OCI-LY3 (cell line): ENCODE measurements around the gene TRANK1.

Source experiments
- H2AFZ ChIP-seq: fragments of 200-600, 300-600 bp; shearing (Covaris generic); 2 replicates; pipeline ENCODE4 v1.6.0; 2014; ENCODE audit warnings: antibody characterized with exemption, low read depth, low read length
- H3K27ac ChIP-seq: fragments of 200-600, 300-600 bp; sonication (generic); 2 replicates; pipeline ENCODE4 v1.5.1; 2014; ENCODE audit warnings: mild to moderate bottlenecking, low read length, moderate library complexity, mixed read lengths
- H3K27me3 ChIP-seq: fragments of 200-600, 300-600 bp; sonication (generic); 2 replicates; pipeline ENCODE4 v1.6.1; 2014; ENCODE audit warnings: low read depth, low read length, mixed read lengths
- H3K36me3 ChIP-seq: fragments of 200-600, 300-600 bp; sonication (generic); replicated peaks from 2 replicates; pipeline ENCODE3; 2014; ENCODE audit warnings: low read depth, low read length, mixed read lengths
- H3K4me1 ChIP-seq: fragments of 300-600, 200-600 bp; sonication (generic); 2 replicates; pipeline ENCODE4 v1.6.1; 2014; ENCODE audit warnings: low read length, mixed read lengths
- H3K4me2 ChIP-seq: fragments of 200-600, 300-600 bp; sonication (generic); 2 replicates; pipeline ENCODE4 v1.6.1; 2014; ENCODE audit warnings: low read length, mixed read lengths
- H3K4me3 ChIP-seq: fragments of 300-600, 200-600 bp; sonication (generic); 2 replicates; pipeline ENCODE4 v1.5.1; 2014; ENCODE audit warnings: antibody characterized with exemption, mild to moderate bottlenecking, low read length, moderate library complexity
- H3K79me2 ChIP-seq: fragments of 300-600, 200-600 bp; shearing (Covaris generic); 2 replicates; pipeline ENCODE4 v1.6.1; 2014; ENCODE audit warnings: mild to moderate bottlenecking, low read length, mixed read lengths
- H3K9ac ChIP-seq: fragments of 300-600, 200-600 bp; shearing (Covaris generic); 2 replicates; pipeline ENCODE4 v1.6.0; 2014; ENCODE audit warnings: mild to moderate bottlenecking, low read length, moderate library complexity
- H3K9me3 ChIP-seq: fragments of 200-600, 300-600 bp; shearing (Covaris generic); 2 replicates; pipeline ENCODE4 v1.6.1; 2014; ENCODE audit warnings: low read length, mixed read lengths; ENCODE audit not compliant: insufficient read depth
- H4K20me1 ChIP-seq: fragments of 200-600, 300-600 bp; sonication (generic); 2 replicates; pipeline ENCODE4 v1.6.1; 2016; ENCODE audit warnings: low read length, mixed read lengths; ENCODE audit not compliant: insufficient read depth
- EZH2phosphoT487 ChIP-seq: fragments of 200-600 bp; shearing (Covaris generic); IDR thresholded peaks from 2 replicates; pipeline ENCODE4 v1.6.1; 2018; ENCODE audit warnings: antibody characterized with exemption, mixed run types, low read depth
- TF ChIP-seq, protein P1 (sequence below): fragments of 200-600, 300-600 bp; sonication (generic); IDR thresholded peaks from 2 replicates; pipeline ENCODE4 v1.5.1; 2014; ENCODE audit warnings: antibody characterized with exemption, low read length, low read depth

Gene TRANK1

DNA sequence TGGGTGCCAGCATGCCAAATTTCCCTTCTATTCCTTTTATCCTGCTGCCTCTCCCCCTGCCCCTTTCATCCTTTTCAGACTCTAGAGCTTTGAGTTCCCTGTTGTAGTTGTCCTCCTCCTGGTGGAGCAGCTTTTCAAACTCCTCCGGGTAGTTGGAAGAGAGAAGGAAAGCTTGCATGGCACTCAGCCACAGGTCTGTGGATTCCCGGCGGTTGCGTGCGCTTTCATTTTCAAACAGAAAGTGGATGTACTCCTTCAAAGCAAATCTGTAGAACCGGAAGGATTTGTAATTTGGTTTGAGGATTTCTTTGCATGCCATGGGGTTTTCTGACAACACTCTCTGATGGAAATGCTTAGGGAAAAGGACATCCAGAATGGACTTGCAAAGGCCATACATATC, 112.4 kb downstream of the TRANK1 start:
- no peaks in the 10 kb centered on the region for H3K79me2 ChIP-seq
- H3K4me3 ChIP-seq = no peak overlapping the region
- no peak overlapping the region for H2AFZ ChIP-seq
- H4K20me1 ChIP-seq = 0 out of 2 replicates have a peak, but pooled peaks cover 4% of the 10 kb centered on the region
- no peak overlapping the region for H3K27ac ChIP-seq
- peaks cover 41% of the 10 kb centered on the region for H3K36me3 ChIP-seq
- no peak overlapping the region for H3K4me2 ChIP-seq
- H3K27me3 ChIP-seq = no peaks in the 10 kb centered on the region
- TF ChIP-seq, protein P1, sequence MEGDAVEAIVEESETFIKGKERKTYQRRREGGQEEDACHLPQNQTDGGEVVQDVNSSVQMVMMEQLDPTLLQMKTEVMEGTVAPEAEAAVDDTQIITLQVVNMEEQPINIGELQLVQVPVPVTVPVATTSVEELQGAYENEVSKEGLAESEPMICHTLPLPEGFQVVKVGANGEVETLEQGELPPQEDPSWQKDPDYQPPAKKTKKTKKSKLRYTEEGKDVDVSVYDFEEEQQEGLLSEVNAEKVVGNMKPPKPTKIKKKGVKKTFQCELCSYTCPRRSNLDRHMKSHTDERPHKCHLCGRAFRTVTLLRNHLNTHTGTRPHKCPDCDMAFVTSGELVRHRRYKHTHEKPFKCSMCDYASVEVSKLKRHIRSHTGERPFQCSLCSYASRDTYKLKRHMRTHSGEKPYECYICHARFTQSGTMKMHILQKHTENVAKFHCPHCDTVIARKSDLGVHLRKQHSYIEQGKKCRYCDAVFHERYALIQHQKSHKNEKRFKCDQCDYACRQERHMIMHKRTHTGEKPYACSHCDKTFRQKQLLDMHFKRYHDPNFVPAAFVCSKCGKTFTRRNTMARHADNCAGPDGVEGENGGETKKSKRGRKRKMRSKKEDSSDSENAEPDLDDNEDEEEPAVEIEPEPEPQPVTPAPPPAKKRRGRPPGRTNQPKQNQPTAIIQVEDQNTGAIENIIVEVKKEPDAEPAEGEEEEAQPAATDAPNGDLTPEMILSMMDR = no peak
- TF ChIP-seq EZH2phosphoT487 = no peak
- no peaks in the 10 kb centered on the region for H3K9me3 ChIP-seq
- no peaks in the 10 kb centered on the region for H3K4me1 ChIP-seq
- no peak overlapping the region for H3K9ac ChIP-seq

DNA sequence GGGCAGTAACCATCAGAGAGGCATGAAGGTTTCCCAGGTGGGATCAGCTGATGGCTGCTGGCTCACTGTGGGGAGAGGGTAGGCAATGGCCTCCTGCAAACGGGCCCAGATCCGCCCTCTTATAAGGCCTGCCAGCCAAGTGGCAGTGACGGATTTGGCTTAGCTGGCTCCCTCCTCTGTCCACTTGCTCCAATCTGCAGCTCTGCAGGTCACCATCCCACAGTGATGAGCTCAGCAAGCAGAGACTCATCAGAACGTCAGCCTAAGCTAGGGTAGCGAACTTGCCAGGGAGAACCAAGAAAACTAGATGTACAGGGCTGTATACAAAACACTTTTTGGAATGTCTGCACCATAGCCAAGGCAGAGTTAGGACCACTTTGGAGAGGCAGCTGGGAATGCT, 117.7 kb downstream of the TRANK1 start:
- H3K27ac ChIP-seq = no peak overlapping the region
- H3K27me3 ChIP-seq = no peaks in the 10 kb centered on the region
- no peak overlapping the region for H3K9ac ChIP-seq
- H2AFZ ChIP-seq = no peak overlapping the region
- H3K4me2 ChIP-seq = no peak overlapping the region
- no peak for TF ChIP-seq EZH2phosphoT487
- TF ChIP-seq, protein P1 = no peak
- H3K79me2 ChIP-seq = no peaks in the 10 kb centered on the region
- H4K20me1 ChIP-seq = 0 out of 2 replicates have a peak, but pooled peaks cover 4% of the 10 kb centered on the region
- H3K4me3 ChIP-seq = no peak overlapping the region
- no peaks in the 10 kb centered on the region for H3K4me1 ChIP-seq
- no peaks in the 10 kb centered on the region for H3K9me3 ChIP-seq
- H3K36me3 ChIP-seq = peaks cover 39% of the 10 kb centered on the region

DNA sequence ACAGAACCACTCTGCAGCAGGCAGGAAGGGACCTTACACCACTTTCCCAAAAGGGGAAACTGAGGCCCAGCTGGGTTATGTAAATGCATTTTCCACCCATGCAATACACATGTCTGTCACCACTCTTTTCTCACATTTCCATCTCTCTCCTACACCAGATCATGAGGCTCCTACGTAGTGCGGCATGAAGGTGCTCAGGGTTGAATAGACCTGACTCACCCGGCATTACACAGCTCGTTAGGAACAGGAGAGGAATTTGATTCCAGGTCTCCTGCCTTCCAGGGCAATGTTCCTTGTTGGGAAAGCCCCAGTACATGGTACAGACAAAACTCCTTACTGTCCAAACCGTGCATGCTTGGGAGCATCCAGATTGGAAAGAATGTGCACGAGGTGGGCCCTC, 118.6 kb downstream of the TRANK1 start:
- no peak overlapping the region for H3K27ac ChIP-seq
- TF ChIP-seq EZH2phosphoT487 = no peak
- TF ChIP-seq, protein P1 = no peak
- no peaks in the 10 kb centered on the region for H3K4me1 ChIP-seq
- H3K4me2 ChIP-seq = no peak overlapping the region
- H3K36me3 ChIP-seq = peaks cover 31% of the 10 kb centered on the region
- no peaks in the 10 kb centered on the region for H3K9me3 ChIP-seq
- H4K20me1 ChIP-seq = 0 out of 2 replicates have a peak, but pooled peaks cover 3% of the 10 kb centered on the region
- H3K79me2 ChIP-seq = no peaks in the 10 kb centered on the region
- H3K27me3 ChIP-seq = no peaks in the 10 kb centered on the region
- no peak overlapping the region for H3K4me3 ChIP-seq
- no peak overlapping the region for H2AFZ ChIP-seq
- no peak overlapping the region for H3K9ac ChIP-seq

DNA sequence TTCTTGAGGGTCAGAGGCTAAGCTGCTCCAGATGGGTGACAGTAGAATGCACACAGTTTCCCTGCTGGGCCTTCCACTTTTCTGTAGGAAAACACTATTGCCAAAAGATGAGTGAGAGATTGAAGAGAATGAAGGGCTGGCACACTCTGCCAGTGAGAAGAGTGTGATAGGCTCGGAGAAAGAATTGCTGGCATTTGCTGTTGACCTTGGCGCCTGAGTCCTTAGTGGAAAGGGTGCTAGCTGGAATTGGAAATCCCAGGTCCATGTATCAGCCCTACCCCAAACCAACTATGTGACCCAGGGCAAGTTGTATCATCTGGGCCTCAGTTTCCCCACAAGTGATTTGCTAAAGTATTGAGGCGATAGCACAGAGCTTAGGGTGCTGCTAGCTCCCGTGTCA, 120.4 kb downstream of the TRANK1 start:
- Histone ChIP-seq H3K9me3 (no peaks in the 10 kb centered on the region), H2AFZ (no peak overlapping the region), H3K9ac (no peak overlapping the region), H3K27ac (no peak overlapping the region), H3K4me1 (no peaks in the 10 kb centered on the region), H3K4me3 (no peak overlapping the region), H3K27me3 (no peaks in the 10 kb centered on the region), H4K20me1 (no peaks in the 10 kb centered on the region), H3K36me3 (peaks cover 26% of the 10 kb centered on the region), H3K4me2 (no peak overlapping the region), H3K79me2 (no peaks in the 10 kb centered on the region)
- TF ChIP-seq, protein P1 = no peak
- TF ChIP-seq EZH2phosphoT487 = no peak
